SU-DHL-6 (cell line): Measurements from ENCODE around the gene MTX1.

Experiments used
- EZH2phosphoT487 ChIP-seq: fragments of 200-600 bp; sonication (generic), shearing (Covaris generic); conservative IDR thresholded peaks from 2 replicates; pipeline ENCODE4 v1.6.1; 2018; ENCODE audit warnings: mild to moderate bottlenecking, antibody characterized with exemption, low read length, moderate library complexity, mixed read lengths
- TF ChIP-seq, protein P1 (sequence below): fragments of 200-600 bp; sonication (generic); IDR thresholded peaks from one replicate; pipeline ENCODE4 v1.5.1; 2017; ENCODE audit warnings: antibody characterized with exemption, mild to moderate bottlenecking, low read length, moderate library complexity; ENCODE audit not compliant: insufficient read depth, poor library complexity, severe bottlenecking

- TF ChIP-seq, protein P1, sequence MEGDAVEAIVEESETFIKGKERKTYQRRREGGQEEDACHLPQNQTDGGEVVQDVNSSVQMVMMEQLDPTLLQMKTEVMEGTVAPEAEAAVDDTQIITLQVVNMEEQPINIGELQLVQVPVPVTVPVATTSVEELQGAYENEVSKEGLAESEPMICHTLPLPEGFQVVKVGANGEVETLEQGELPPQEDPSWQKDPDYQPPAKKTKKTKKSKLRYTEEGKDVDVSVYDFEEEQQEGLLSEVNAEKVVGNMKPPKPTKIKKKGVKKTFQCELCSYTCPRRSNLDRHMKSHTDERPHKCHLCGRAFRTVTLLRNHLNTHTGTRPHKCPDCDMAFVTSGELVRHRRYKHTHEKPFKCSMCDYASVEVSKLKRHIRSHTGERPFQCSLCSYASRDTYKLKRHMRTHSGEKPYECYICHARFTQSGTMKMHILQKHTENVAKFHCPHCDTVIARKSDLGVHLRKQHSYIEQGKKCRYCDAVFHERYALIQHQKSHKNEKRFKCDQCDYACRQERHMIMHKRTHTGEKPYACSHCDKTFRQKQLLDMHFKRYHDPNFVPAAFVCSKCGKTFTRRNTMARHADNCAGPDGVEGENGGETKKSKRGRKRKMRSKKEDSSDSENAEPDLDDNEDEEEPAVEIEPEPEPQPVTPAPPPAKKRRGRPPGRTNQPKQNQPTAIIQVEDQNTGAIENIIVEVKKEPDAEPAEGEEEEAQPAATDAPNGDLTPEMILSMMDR: no peak
- TF ChIP-seq EZH2phosphoT487: no peak
Observed at GRCh38 chr1:155196893-155197638, 11.4 kb upstream of the MTX1 start.
